Stomach (tissue), 9 donors: ENCODE data around the gene ESPN. TPM values are rescaled to one million over a fixed set of nuclear protein-coding genes. Genes with fewer than 3 reads are reported as not detected.

Experiments used
- DNase-seq, 2 donors: peaks; one replicate each; pipeline versions ENCODE4 v3.0.0 to v3.0.0-alpha.2; 2013 to 2019
- H3K27ac ChIP-seq, 5 donors: fragments of 200-600 bp in 4 of 5; sonication (generic) in 4 of 5; one replicate each; pipeline ENCODE4 v1.5.1; 2013 to 2019; ENCODE audit warnings: mild to moderate bottlenecking in 1 of 5, moderate library complexity in 1 of 5
- H3K27me3 ChIP-seq, 3 donors: fragments of 200-600 bp; sonication (generic); one replicate each; pipeline ENCODE4 v1.5.1; 2017 to 2019; ENCODE audit warnings: mixed run types in 1 of 3
- H3K36me3 ChIP-seq, 4 donors: fragments of 200-600 bp; sonication (generic); 1 replicate in 3 of 4; 2 replicates in 1 of 4; pipeline ENCODE4 v1.5.1; 2016 to 2019
- H3K4me1 ChIP-seq, 4 donors: fragments of 200-600 bp; sonication (generic); one replicate each; pipeline ENCODE4 v1.5.1; 2016 to 2019
- H3K4me3 ChIP-seq, 4 donors: fragments of 200-600 bp; sonication (generic) in 3 of 4; one replicate each; pipeline ENCODE4 v1.5.1; 2016 to 2019; ENCODE audit warnings: mild to moderate bottlenecking in 1 of 4
- H3K9me3 ChIP-seq, 4 donors: fragments of 200-600 bp; sonication (generic); one replicate each; pipeline ENCODE4 v1.5.1; 2016 to 2019
- EP300 ChIP-seq: sonication (generic); formaldehyde crosslinking; IDR thresholded peaks from one replicate; pipeline ENCODE4 v1.6.1; 2017; ENCODE audit warnings: antibody characterized with exemption
- POLR2A ChIP-seq, 4 donors: fragments of 450-650 bp; IDR thresholded peaks; one replicate each; pipeline ENCODE4 v1.6.1; 2016; ENCODE audit warnings: antibody characterized with exemption in 4 of 4, control low read depth in 2 of 4, mild to moderate bottlenecking in 1 of 4, moderate library complexity in 1 of 4
- POLR2AphosphoS5 ChIP-seq, 3 donors: sonication (generic); formaldehyde crosslinking; IDR thresholded peaks; one replicate each; pipeline ENCODE4 v1.6.1; 2016; ENCODE audit warnings: antibody characterized with exemption in 3 of 3
- WGBS, 5 donors: extraction: QIAGEN DNeasy Blood & Tissue Kit in 3 of 5; methylation state at CpG; one replicate each; pipeline versions ENCODE4 v1.1.5 to v1.1.7; 2013 to 2018; 5-methylcytosine and 5-hydroxymethylcytosine counted together
- intact Hi-C: fragments of 100-400 bp; cut with DNase I; formaldehyde crosslinking; loops from one replicate; pipeline ENCODE4 v1.15.1; 2023; ENCODE audit warnings: low total_unique reads
- polyA plus RNA-seq, 3 donors: library from polyadenylated mRNA; stranded (reverse); fragments of 200-250 nt; gene quantifications; one replicate each; pipeline ENCODE4 v1.2.3, GENCODE V29; 2013
- total RNA-seq, 5 donors: library from RNA; depleted of rRNA; stranded (reverse); fragments of >200 nt; gene quantifications; one replicate each; pipeline versions ENCODE4 v1.1.0 to v1.2.3, GENCODE V29; 2014 to 2016
- TF ChIP-seq, protein P1 (sequence below), 7 experiments: fragments of 450-650 bp in 4 of 7; fragments of 200-600 bp in 3 of 7; sonication (generic) in 3 of 7; IDR thresholded peaks; one replicate each; pipeline ENCODE4 v1.5.1; 2016 to 2019; ENCODE audit warnings: antibody characterized with exemption in 7 of 7, control low read depth in 2 of 7, mild to moderate bottlenecking in 1 of 7
- donor health status: healthy with polysubstance abuse.
- donor health status: Bipolar disorder and iron deficiency.
- donor health status: healthy.

ESPN gene
- total and polyA plus RNA-seq, 8 donors, result 1.5 to 68.4 (median 4.8) TPM; not detected in 2

DNA sequence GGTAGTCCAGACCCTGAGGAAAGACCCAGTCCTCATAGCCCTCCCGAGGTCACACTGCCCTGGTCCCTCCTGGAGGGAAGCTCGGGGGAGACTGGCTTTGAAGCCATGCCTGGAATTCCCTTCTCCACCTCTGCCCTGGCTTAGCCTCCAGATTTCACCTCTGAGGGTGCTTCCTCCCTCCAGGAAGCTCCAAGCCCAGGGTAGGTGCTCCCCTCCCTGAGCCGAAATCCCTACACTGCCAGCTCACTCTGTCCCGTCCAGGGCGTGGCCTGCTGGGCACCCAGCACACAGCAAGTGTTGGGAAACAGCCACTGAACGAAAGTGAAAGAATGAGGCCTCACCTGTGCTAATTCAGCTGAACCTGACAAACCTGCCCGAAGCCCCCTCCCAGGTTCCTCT is 47.4 kb downstream of the ESPN start:
- 32 to 75% (median 47%) methylated on average over 7 of the region's 7 CpGs for WGBS, 5 donors
- Histone ChIP-seq H3K9me3 (no peaks in the 10 kb centered on the region), H3K4me3 (peak overlapping the region in 3 of 4 donors; percentile 27 to 49 (median 31)), H3K27me3 (peaks cover 0 to 5% (median 0%) of the 10 kb centered on the region in 3 donors), H3K36me3 (peaks cover 3 to 54% (median 47%) of the 10 kb centered on the region in 4 donors), H3K27ac (peak overlapping the region; percentile 81 to 87 (median 87)), H3K4me1 (peaks cover 0 to 22% (median 11%) of the 10 kb centered on the region in 4 donors)
- DNase-seq, result peak; percentile 87 to 94
- TF ChIP-seq POLR2A (IDR thresholded peaks at IDR 0.05) (no peak), POLR2AphosphoS5 (IDR thresholded peaks at IDR 0.05) (peak in 2 of 3 donors; percentile 63 to 69), EP300 (no peak)
- TF ChIP-seq, protein P1, sequence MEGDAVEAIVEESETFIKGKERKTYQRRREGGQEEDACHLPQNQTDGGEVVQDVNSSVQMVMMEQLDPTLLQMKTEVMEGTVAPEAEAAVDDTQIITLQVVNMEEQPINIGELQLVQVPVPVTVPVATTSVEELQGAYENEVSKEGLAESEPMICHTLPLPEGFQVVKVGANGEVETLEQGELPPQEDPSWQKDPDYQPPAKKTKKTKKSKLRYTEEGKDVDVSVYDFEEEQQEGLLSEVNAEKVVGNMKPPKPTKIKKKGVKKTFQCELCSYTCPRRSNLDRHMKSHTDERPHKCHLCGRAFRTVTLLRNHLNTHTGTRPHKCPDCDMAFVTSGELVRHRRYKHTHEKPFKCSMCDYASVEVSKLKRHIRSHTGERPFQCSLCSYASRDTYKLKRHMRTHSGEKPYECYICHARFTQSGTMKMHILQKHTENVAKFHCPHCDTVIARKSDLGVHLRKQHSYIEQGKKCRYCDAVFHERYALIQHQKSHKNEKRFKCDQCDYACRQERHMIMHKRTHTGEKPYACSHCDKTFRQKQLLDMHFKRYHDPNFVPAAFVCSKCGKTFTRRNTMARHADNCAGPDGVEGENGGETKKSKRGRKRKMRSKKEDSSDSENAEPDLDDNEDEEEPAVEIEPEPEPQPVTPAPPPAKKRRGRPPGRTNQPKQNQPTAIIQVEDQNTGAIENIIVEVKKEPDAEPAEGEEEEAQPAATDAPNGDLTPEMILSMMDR (IDR thresholded peaks at IDR 0.05), result no peak
- intact Hi-C loops, result no loop called here

DNA sequence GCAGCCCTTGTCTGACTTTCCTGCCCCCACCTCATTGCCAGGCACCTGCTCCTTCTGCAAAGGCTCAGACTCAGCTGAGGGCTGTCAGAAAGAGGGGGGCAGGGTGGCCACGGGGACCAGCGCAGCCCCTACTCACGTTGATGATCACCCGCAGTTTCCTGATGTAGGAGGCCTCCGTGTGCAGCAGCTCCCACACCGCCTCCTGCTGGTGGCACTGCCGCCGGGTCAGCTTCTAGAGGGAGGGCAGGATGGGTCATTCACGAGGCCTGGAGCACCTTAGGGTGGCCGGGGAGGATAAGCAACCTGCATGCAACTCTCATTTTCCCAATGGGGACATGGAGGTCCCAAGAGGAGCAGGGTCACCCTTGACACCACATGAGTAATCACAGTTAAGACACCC is 47.8 kb downstream of the ESPN start:
- TF ChIP-seq, protein P1 (IDR thresholded peaks at IDR 0.05), result no peak
- TF ChIP-seq POLR2AphosphoS5 (IDR thresholded peaks at IDR 0.05) (no peak), EP300 (no peak), POLR2A (IDR thresholded peaks at IDR 0.05) (no peak)
- 55 to 69% (median 61%) methylated on average over 7 to 10 of the region's 10 CpGs for WGBS, 5 donors
- no peak for DNase-seq
- peak overlapping the region in 2 of 4 donors; percentile 31 to 49 for H3K4me3 ChIP-seq
- H3K36me3 ChIP-seq, result peaks cover 3 to 52% (median 46%) of the 10 kb centered on the region in 4 donors
- peaks cover 0 to 22% (median 11%) of the 10 kb centered on the region in 4 donors for H3K4me1 ChIP-seq
- intact Hi-C loops, result no loop called here
- H3K27ac ChIP-seq, result peak overlapping the region; percentile 81 to 87 (median 87)
- peaks cover 0 to under 1% (median 0%) of the 10 kb centered on the region in 3 donors for H3K27me3 ChIP-seq
- no peaks in the 10 kb centered on the region for H3K9me3 ChIP-seq

DNA sequence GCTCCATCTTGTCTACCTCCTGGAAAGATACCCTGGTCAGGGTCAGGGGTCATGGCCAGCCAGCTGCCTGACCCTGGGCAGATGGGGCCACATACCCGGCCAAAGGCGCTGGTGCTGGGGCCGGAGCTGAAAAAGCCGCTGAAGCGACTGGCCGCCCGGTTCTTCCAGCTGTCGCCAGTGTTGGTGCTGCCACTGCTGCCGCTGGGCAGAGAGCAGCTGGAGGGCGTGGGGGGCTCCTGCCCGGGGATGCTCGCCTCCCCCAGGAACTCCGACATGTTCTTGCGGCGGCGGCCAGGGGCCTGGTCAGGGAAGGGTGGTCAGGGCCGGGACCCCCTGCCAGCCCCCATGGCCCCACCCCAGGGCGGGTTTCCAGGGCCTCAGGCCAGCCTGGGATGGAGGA is 48.6 kb downstream of the ESPN start:
- intact Hi-C loops, result no loop called here
- Histone ChIP-seq H3K4me1 (peaks cover 0 to 22% (median 11%) of the 10 kb centered on the region in 4 donors), H3K4me3 (no peak overlapping the region), H3K9me3 (no peaks in the 10 kb centered on the region), H3K27me3 (no peaks in the 10 kb centered on the region), H3K27ac (no peak overlapping the region), H3K36me3 (peaks cover 3 to 50% (median 39%) of the 10 kb centered on the region in 4 donors)
- DNase-seq, result no peak
- WGBS, 5 donors, result 84 to 100% (median 96%) methylated on average over 12 to 18 of the region's 18 CpGs; no CpG with 5 or more reads in 1 of the 5 donors
- TF ChIP-seq EP300, result no peak
- no peak for TF ChIP-seq POLR2A (IDR thresholded peaks at IDR 0.05)
- TF ChIP-seq, protein P1 (IDR thresholded peaks at IDR 0.05), result no peak
- TF ChIP-seq POLR2AphosphoS5 (IDR thresholded peaks at IDR 0.05), result no peak

DNA sequence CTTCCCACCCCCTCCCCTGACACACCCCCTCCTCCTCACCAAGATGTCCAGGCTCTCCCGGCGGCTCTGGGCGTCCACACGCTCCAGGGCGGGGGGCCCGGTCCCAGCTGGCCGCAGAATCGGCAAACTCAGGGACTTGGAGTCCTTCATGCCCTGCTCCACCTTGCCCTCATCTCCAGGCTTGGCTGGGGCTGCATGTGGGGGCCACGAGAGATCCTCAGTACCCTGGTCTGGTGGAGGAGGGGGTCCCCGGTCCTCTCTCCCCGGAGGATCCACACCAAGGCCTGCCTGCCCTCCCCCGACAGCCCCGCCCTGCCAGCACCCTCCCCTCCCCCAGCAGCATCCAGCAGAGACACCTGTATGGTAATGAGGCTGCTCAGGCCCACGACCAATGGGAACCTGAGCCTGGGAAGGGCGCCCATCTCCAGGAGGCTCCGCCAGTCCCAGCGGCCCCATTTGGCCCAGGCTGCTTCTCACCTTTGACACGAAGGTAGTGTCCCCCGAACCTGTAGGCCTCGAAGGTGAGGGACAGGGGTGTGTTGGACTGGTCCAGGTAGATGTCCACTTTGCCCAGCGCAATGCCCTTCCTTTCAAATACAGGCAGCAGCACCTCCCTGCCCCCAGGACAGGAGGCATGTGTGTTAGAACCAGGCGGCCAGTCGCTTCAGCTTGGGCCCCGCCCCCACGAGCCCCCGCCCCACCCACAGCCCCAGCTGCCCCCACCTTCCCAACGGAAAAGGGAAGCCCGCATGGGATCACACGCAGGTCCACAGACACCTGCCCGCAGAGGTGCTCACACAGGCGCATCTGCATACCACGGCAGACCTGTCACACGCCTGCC is 49.6 kb downstream of the ESPN start:
- H3K4me3 ChIP-seq, result no peak overlapping the region
- H3K9me3 ChIP-seq, result no peaks in the 10 kb centered on the region
- intact Hi-C loops, result no loop called here
- WGBS, 5 donors, result 75 to 86% (median 81%) methylated on average over 13 to 33 of the region's 33 CpGs
- peaks cover 3 to 40% (median 28%) of the 10 kb centered on the region in 4 donors for H3K36me3 ChIP-seq
- peaks cover 0 to 22% (median 11%) of the 10 kb centered on the region in 4 donors for H3K4me1 ChIP-seq
- H3K27me3 ChIP-seq, result no peaks in the 10 kb centered on the region
- TF ChIP-seq POLR2A (IDR thresholded peaks at IDR 0.05), result no peak
- TF ChIP-seq, protein P1 (IDR thresholded peaks at IDR 0.05), result no peak
- no peak for TF ChIP-seq EP300
- no peak for TF ChIP-seq POLR2AphosphoS5 (IDR thresholded peaks at IDR 0.05)
- H3K27ac ChIP-seq, result no peak overlapping the region
- no peak for DNase-seq
